HG03196 (cell line): ENCODE data around the gene ANO10.
"Not testable (repeated sequence)": the region's sequence is repeated elsewhere in the genome, so short reads cannot be mapped to it uniquely, and the experiment has no call there.

ENCODE experiments used
- ATAC-seq: cut with Tn5 transposase; IDR thresholded peaks from one replicate; pipeline ENCODE4 v1.9.1; 2021; ENCODE audit not compliant: unreplicated experiment

Gene ANO10

DNA sequence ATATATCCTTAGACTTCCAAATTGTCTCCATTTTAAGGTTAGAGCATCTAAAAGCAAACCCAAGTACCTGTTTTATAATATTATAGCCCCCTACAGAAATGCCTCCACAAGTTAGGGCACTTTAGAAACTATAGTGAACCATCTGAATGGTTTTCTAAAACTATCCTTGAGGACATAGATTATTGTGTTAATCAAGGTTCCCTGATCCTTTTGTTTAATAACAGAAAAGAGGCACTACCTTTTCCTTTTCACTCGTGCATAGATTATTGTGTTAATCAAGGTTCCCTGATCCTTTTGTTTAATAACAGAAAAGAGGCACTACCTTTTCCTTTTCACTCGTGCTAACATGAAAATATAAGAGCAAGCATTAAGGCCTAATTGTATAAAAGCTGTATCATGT is 143.0 kb downstream of the ANO10 start:
- not testable (repeated sequence) for ATAC-seq

DNA sequence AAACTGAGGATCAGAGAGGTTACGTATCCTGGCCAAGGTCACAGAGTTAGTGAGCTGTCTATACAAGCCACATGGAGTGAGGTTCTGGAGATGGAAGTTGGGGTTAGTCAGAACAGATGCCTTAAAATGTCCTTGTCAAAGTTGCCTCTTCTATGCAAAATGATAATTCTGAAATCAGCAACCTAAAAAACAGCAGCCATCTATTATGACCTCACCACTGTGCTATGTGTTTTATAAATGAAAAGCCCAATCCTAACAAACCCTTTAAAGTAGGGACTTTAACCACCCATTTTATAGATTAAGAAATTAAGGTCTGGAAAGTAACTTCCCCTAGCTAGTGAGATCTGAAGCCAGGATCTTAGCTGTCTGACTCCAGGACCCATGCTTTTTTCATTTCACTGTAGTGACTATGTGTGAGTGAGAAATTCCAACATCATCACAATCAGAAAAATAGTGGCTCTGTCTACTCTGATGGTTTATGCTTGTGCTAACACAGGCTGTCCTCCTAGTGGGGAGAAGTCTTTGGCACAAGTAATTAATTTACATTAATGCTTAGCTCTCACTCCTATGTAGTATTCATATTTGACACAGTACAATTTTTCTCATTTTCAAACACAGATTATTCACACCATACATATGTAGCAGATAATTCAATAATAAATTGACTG is 143.6 kb downstream of the ANO10 start:
- no peak for ATAC-seq

DNA sequence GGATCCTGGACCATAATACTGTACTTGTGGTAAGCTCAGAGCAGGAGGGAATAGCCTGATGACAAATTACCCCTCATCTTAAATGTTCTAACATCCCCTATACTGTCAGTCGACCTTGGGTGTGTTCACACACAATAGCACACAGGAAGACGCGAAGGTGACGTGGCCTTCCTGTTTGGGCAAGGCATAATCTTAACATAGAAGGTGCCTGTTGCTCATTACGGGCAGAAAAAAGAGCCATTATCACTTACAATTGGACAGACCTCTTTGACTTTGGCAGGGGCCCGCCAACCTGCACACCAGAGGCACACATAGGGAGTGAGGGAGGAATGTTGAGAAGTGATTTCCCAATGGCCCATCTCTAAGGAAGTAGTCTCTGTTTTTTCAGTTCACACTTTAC is 144.2 kb downstream of the ANO10 start:
- ATAC-seq: no peak

DNA sequence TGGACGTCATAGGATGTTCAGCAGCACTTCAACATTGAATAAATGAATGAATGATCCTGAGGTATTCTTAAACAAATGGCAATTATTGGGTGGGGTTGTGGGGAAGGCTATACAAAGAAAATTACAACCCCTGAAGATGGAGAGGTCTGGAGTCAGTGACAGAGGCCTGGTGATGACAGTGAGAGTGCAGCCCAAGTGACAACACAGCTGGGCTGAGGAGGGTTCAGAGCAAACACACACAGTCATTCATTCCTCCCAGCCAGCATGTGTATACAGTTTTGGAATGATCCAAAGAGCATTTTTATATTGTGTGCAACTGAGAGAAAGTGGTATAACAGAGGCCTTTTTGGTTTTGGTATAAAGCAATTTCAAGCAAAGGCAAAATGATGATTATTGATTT is 148.1 kb downstream of the ANO10 start:
- no peak for ATAC-seq

DNA sequence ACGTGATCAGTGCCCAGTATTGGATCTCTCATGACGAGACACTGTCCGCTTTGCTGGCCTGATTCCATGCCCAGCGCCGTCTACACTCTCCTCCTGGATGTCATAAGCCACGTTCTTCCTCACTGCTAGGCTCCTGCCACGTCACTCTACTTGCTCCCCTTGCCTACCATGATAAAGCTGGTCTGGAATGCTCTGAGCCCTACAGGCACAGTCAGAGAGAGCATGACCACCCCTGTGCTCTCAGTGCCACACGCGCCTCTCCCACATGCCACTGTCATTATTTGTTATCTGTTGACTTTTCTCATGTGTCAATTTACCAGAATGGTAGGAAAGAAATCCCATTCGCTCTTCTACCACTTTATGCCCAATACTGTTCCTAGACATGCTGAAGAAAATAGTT is 148.6 kb downstream of the ANO10 start:
- no peak for ATAC-seq

DNA sequence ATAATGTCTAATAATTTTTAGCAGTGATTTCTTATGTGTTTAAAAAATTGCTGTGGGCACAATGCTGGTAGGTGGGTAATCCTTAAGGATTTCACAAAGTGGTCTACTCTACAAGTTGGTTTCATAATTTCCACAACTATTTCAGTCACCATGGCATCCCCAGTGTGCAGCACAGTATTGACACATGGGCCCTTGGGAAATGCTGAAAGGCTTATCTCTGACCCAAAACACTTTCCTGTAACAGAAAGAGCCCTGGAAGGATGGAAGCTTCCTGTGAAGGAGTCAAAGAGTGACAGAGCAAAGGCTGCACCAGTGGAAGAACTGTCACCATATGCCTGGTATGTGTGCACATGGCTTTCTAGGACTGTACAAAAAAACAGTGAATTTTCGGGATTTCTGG is 153.7 kb downstream of the ANO10 start:
- no peak for ATAC-seq

DNA sequence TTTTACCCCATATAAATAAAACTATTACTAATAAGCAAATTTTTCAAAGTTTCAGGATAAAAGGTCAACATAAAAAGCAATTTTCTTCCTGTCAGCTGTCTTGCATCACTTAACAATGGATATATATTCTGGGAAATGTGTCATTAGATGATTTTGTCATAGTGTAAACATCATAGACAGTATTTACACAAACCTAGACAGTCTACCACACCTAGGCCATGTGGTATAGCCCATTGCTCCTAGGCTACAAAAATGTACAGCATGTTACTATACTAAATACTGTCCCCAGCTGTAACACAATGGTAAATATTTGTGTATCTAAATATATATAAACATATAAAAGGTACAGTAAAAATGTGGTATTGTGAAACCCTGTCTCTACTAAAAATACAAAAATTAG is 156.7 kb downstream of the ANO10 start:
- ATAC-seq: no peak

DNA sequence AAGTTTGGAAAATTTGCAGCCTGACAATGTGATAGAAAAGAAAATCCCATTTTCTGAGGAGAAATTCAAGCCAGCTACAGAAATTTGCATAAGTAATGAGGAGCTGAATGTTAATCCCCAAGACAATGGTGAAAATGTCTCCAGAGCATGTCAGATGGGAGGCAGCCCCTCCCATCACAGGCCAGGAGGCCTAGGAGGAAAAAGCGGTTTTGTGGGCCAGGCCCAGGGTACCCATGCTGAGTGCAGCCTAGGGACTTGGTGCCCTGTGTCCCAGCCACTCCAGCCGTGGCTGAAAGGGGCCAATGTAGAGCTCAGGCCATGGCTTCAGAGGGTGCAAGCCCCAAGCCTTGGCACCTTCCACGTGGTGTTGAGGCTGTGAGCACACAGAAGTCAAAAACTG is 159.2 kb downstream of the ANO10 start:
- ATAC-seq: not testable (repeated sequence)

DNA sequence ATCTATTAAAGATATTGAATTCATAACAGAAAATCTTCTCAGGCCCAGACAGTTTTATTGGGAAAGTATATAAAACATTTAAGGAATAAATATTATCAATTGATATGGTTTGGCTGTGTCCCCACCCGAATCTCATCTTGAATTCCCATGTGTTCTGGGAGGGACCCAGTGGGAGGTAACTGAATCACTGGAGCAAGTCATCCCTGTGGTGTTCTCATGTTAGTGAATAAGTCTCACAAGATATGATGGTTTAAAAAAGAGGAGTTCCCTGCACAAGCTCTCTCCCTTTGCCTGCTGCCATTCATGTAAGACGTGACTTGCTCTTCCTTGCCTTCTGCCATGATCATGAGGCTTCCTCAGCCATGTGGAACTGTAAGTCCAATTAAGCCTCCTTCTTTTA is 160.5 kb downstream of the ANO10 start:
- ATAC-seq: no peak

DNA sequence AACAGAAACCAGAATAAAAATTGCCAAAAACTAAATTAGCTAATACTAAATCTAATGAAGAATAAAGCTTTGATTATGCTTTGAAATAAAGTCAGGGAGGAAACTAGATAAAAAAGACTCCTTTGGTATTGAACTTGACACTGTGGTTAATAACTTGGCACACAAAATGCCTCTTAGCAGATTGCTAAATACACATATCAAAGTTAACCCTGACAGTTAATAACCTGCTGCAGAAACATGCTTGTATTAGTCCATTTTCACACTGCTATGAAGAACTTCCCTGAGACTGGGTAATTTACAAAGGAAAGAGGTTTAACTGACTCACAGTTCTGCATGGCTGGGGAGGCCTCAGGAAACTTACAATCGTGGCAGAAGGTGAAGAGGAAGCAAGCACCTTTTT is 164.8 kb downstream of the ANO10 start:
- ATAC-seq: not testable (repeated sequence)

DNA sequence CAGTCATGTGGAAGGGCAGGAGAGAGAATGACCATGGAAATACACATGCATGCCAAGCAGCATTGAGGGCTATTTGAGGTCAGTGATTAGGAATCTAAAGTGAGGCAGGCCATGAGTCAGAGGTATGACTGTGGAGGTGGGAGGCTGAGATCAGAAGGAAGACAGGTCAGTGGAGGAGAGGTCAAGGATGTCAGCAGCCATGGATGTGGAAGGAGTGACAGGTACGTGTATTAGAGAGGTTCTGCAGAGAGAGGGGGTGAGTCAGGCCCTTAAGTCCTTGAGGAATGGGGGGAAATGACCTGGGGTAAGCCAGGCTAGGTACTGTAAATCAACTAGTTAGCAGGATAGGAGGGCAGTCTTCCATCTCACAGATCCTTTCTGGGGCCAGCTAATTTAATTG is 166.6 kb downstream of the ANO10 start:
- ATAC-seq: no peak

DNA sequence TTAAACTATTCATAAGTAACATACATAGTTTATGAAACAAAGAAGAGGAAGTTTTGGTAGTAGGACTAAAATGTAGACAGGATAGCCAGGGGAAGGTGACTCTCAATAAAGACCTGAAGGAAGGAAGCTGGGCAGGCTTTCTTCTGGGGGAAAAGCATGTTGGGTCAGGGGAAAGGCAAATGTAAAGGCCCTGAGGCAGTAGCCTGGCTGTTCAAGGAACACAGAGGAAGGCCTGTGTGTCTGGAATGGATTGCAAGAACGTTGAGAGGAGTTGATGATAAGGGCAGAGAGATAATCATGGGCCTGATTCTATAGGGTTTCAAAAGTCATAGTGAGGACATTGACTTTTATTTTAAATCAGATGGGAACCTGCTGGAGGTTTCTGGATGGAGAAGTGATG is 167.8 kb downstream of the ANO10 start:
- ATAC-seq: no peak

DNA sequence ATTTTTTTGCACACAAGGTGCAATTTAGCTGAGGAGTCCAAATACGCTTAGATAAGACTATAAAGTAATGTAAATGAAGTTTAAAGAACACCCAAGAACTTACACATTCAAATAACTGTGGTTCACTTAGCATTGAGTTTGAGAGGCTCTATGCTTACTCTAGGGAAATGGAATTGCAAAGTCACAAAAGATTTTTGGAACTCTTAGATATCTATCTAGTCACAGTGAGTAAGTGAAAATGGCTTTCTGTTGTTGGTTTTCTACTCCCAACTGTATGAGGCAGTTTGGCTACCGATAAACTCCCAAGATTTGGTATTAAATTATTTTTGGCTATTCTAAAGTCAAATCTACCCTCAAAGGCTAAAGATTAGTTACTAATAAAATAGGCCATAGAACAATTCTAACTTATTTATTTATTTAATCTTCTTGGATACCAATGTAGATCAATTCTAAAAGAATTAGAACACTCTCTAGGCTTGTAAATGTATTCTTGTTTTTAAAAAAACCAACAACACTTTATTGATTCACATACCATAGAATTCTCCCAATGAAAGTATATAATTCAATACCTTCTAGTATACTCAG is 170.0 kb downstream of the ANO10 start:
- ATAC-seq: no peak

DNA sequence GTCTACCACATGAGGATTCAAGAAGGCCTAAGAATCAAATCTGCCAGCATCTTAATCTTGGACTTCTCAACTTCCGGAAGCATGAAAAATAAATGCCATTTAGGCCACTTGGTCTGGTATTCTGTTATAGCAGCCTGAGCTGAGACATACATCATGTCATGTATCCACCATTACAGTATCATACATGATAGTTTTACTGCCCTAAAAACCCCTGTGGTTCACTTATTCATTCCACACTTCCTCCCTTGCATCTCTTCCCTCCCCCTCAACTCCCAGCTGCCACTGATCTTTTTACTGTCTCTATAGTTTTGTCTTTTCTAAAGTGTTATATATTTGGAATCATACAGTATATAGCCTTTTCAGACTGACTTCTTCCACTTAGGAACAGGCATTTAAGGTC is 173.7 kb downstream of the ANO10 start:
- ATAC-seq: no peak

DNA sequence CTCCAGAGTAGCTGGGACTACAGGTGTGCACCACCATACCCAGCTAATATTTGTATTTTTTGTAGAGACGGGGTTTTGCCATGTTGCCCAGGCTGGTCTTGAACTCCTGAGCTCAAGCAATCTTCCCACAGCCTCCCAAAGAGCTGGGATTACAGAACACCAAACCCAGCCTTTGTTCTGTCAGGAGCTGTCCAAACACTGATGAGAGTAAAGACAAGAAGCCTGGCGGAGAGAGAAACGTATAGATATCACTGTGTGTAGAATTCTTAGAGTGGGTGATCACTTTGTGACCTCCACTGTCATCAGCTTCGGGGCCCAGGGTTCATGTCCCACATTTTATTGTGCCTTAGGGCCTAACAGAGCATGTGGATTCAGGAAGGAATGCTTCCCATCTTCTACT is 176.0 kb downstream of the ANO10 start:
- no peak for ATAC-seq

DNA sequence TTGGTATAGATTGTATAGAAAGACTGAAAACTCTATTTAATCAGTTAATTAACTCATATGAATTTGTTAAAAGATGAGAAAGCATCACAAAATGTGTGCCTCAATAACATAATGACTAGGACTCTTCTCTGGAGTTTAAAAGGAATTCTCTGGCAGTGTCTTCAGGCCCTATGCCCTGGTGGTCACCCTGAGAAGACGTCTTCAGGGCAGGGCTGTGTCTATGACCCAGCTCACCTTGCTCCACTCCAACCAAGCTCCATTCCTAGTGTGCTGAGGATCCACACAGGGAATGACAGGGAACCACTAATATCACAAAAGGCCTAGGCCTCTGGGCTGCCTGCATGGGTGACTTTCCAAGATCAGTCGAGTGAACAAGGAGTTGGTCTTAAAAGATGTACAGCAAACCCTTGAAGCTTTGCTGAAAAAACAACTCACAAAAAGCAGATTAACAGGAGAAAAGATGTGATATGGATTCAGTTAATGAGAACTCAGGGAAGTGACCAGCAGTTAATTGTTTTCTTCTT is 178.9 kb downstream of the ANO10 start:
- no peak for ATAC-seq

DNA sequence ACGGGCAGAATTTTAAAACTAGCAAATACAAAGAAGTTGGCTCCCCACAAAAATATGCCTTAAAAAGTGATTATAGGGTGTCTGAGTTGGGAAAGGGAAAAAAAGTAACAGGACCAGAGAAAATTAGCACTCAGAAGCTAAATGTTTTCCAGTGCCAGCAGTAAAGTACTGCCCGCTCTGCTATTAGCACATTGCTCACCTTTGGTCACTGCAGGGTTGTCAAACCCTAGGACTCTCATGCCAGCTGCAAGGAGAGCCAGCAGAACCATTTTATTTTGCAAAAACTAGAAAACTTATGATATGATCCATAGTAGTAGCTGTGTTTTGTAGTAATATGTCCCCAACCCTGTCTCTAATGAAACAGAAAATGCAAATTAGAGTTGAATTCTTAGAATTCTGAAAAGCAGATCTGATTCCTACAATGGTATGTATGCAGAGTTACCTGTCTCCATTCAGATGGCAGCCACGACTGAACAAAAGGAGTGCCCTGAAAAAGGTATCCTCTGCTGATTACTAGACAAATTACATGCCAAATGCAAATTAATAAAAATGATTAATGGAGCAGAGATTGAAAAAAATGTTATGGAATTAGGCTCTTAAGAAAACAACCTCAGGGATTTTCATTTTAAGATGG is 185.2 kb downstream of the ANO10 start:
- ATAC-seq: no peak

DNA sequence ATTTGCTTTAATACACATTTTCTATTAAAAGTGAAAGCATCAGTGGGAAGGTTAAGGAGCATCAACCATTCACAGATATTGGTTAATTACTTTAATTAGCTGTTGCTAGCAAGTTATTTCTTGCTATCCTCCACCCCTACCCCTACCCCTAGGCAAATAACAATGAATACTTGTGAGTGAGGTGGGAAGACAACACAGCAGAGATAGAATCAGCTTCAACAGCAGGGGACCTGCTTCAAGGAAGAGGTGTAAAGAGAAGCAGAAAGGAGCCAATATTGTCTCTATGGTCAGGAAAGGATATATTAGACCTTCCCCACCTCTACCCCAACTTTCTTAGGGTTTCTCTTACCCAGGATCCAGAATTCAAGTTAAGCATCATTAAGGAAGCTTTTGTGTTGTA is 186.1 kb downstream of the ANO10 start:
- ATAC-seq: no peak

DNA sequence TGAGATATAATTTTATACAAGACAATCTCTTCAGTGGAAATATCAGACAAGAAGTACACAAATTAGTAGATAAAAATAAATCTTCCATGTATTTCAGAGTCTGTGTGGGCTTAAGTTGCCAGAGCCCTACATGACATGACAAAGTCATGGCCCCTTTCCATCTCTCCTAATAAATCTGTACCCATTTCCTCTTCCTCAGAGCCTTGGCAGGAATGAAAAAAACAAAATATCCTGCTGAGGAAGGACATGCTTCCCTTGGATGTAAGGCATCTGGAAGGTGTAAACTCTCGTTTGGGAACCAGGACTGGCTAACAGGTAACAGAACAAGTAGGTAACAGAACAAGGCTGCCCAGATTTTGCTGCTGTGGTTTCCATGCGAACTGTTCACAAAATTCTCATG is 187.4 kb downstream of the ANO10 start:
- ATAC-seq: no peak

DNA sequence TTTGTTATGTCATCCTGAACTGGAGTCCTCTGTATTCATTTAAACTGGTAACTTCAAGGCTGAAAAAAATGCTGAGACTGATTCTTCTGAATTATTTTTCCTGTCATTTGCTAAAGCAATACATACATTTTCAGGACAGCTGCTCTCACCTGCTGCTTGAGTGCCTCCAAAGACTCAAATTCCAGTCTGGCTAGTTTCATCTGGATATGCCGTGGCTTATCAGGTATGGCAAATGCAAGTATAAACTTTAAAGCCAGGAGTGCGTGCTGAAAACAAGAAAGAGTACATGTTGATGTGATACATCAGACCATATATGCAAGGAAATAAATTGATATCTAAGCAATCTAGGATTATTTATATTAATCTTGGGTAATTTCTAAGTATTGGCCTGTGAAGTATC is 189.3 kb downstream of the ANO10 start:
- no peak for ATAC-seq

DNA sequence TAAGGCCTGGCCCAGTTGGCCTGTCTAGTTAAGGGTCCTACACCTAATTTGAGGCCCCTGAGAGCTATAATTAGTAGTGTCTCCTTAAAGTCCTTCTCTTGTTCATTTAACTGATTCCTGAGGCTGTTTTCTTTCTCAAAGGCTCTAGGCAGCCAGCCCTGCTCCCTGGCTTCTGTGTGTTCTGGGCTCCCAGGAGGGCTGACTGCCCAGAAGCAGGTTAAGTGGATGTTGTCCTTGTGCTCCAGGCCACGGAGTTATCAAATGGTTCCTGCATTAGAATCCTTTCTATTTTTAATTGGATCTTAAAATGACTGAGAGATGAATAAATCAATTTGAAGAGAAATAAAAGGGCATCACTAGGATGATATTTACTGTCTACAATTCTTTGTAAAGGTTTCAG is 195.4 kb downstream of the ANO10 start:
- ATAC-seq: no peak

DNA sequence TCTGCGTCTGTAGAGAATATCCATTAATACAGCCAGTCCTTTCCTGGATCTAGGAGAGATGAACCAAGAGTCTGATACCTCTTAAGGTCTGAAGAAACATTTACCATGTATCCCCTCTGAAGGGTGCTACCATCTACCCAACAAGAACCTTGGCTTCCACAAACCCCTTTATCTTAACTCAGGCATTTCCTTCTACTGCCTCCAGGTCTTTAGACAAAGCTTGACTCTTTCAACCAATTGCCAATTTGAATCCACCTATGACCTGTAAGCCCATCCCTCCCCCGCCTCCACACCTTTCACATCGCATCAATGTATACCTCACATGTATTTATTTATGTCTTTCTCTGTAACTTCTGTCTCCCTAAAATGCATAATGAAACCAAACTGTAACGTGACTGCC is 196.0 kb downstream of the ANO10 start:
- ATAC-seq: no peak

DNA sequence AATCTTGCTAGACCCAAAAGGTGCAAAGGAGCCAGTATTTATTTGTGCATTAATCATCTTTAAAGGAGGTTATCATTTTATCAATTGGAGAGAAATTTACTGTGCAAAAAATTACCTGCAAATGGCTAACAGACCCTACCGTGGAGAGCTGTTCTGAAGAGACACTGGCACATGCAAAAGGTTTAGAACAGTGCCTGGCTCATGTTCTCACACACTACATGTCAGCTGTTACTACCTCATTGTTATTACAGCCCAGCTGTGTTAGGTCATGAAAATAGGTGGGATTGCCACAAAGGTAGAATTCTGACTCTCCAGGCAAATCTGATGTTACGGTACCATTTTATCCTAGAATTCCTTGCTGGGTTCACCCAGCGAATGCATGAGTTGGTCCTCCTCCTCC is 198.2 kb downstream of the ANO10 start:
- no peak for ATAC-seq
